HG02852 (cell line): Measurements from ENCODE around the gene HHAT.

Source experiments
- ATAC-seq: cut with Tn5 transposase; IDR thresholded peaks from one replicate; pipeline ENCODE4 v1.9.1; 2021; ENCODE audit warnings: mild to moderate bottlenecking, moderate library complexity; ENCODE audit not compliant: unreplicated experiment

Gene HHAT

GRCh38 chr1:210477328-210477924, 148.7 kb downstream of the HHAT start:
- ATAC-seq: no peak

DNA sequence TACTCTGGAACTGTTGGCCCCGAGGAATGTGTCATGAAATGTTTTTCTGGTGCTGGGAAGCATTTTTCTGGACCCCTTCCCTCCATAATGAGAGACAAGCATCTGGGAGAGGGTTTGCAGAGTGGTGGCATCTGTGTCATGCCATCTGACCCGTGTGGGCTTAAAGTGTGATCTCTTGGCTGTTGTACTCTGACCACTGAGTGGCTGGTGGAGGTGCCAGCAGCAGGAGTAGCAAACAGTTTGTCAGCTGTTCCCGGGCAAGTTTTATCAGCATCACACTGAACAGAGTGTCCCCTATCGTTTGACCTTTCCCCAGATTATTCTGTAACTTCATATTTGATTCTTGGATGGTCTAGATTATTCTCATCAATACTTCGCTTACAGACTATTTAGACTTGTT, 150.1 kb downstream of the HHAT start:
- no peak for ATAC-seq

DNA sequence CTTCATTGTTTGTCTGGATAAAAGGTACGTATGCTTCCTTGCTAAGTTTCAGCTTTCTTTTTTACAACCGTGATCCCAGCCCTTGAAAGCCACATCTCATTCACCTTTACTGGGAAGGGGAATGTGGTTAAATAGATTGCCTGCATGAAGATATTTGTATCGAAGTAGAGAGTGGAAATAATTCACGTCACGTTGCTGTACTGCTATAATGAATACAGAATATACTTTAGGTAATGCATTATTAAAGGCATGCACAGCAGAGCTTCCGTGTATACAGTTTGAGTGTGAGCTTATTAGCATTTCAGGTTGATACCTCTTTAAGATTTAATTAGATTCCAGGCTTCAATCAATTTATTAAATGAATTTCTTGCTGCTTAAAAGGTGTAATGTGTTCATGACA, 153.8 kb downstream of the HHAT start:
- ATAC-seq: no peak

DNA sequence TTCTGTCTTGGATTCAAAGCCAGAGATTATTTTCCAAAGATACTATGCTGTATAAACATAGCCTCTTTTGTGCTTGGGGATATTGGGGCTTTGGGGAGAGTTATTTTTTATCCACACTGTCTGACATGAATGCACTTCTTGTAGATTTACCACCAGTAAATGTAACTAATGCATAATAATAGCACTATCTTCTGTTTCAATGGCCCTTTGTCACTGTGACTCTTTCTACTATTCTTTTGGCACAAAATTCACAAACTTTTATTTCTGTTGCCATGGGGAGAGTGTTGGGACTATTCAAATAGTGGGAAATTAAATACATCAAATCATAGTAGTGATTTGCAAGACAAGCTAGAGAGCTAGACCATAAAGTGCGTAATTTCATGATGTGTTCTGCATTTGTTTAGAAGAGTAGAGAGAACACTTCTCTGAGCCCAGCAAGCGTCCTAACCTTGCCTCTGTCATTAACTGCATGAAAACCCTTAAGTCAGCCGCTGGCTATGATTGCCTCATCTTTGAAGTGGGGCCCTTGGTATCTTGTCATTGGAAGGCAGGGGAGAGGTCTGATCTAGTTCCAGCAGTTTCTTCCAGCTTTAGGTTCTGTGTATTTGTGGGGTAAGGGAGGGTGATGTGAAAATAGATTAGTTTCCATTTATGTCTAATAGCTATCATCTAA, 154.4 kb downstream of the HHAT start:
- ATAC-seq: no peak

- no peak for ATAC-seq
Observed at GRCh38 chr1:210483821-210484220, 155.1 kb downstream of the HHAT start.

DNA sequence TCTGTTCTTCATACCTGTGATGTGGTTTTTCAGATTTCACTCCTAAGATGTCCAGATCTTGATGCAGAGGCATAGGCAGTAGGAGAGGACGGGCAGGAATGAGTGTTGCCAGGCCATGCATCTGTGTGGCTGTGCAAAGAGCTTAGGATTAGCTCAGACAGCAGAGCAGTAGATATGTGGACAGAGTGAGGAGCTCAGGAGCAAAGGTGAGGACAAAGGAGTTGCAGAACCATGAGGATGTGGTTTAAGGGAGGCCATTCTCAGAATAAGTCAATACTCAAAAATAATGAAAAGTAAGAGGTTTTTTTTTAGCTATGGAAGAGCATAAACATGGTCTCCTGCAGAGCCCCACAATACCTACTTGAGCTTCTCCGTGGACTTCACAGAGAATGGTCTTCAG, 158.3 kb downstream of the HHAT start:
- no peak for ATAC-seq

DNA sequence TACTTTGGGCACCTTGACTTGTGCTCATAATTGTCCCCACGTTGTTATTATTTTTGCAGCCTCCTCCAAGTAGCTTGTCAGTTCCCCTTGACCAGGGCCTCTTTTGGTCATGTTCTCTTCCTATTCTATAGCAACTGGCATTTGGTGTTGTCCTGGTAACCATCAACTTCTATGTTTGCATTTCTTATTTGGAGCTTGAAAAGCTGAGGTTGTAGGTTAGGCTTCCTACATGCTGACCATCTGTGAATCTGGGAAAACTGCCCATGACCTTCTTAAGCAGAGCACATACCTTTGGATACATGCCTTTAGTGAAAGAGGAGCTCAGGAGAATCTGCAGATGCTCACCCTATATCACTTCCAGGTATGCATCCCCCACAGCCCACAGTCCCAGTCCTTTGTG, 160.8 kb downstream of the HHAT start:
- no peak for ATAC-seq

DNA sequence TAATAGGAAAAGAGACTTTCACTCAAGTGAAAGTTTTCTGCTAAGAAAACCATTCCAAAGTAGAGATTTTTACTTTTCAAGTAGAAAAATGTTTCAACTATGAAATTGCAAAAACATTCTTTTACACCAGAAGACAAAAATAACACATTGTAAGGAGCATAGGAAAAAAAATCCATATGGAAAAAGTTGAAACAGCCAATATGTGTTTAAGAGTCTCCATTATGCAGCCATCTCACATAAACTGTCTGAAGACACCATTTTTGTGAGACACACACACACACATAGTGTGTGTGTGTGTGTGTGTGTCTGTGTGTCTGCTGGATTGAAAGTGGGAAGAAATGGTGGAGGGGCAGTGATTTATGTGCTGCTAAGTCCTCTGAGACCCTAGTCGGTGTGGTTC, 162.1 kb downstream of the HHAT start:
- no peak for ATAC-seq

- no peak for ATAC-seq
Observed at GRCh38 chr1:210496063-210496462, 167.4 kb downstream of the HHAT start.

DNA sequence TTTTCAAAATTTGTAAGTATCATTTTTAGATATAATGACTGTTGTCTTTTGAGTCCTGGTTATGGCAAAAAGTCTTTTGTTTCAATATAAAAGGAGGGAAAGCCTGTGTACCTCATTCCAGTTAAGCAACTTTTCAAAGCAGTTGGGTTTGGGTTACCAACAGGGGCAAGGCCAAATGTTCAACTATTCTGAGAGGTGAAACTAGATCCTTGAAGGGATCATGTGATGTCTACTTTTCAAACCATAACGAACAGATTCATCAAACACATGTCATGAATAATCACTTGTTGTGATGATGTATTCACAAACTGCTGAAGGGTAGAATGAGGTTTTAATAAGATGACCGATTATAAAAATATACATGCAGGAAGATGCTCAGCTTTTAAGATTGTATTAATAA, 171.3 kb downstream of the HHAT start:
- ATAC-seq: no peak

DNA sequence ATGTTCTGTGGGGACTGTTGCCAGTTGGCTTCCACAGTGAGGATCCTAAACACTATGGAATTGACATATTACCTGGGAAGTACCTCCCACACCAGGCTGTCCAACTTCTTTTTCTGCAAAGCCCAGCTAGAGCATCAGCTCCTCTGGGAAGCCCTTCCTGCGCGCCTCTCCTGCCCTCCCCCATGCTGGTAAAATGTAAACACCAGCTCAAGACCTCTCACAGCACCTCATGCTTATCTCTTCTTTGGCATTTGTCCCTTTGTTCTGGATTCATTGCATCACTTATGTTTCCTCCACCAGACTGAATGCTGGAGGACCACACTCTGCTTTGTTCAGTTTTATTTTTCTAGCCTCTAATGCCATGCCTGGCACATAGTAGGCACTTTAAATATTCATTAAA, 172.1 kb downstream of the HHAT start:
- no peak for ATAC-seq

DNA sequence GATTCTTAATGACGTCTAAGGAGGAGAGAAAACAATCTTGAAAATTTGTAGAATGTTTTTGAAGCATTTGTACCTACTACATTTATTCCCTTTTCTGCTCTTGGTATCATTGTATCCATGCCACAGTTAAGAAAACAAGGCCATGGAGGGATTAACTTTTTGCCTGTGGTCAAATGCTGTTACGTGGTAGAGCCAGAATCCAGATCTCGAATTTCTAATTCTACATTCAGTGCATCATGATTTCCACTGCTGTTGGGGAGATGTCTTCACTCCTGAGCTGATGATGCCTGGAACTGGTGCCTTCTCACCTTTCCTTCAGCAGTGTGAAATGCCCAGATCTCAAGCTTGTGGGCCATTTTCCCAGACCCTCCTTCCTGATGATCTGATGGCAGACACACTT, 175.6 kb downstream of the HHAT start:
- no peak for ATAC-seq

GRCh38 chr1:210505601-210506496, 177.1 kb downstream of the HHAT start:
- ATAC-seq: no peak

GRCh38 chr1:210506689-210507088, 178.0 kb downstream of the HHAT start:
- no peak for ATAC-seq

- no peak for ATAC-seq
Observed at GRCh38 chr1:210516092-210516656, 187.5 kb downstream of the HHAT start.

GRCh38 chr1:210516697-210517459, 188.2 kb downstream of the HHAT start:
- no peak for ATAC-seq

DNA sequence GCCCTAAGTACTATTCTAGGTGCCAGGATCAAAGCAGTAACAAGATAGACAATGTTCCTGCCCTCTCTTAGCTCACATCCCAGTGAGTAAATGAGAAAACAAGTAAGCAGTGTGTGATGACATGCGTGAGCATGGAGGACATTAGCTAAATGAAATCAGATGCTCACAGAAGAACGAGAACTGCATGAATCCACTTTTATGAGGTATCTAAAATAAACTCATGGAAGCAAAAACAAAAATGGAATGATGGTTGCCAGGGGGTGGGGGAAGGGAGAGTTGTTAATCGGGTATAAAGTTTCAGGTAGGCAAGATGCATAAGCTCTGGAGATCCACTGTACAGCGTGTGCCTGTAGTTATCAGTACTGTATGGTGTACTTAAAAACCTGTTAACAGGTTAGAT, 195.1 kb downstream of the HHAT start:
- ATAC-seq: no peak

- ATAC-seq: no peak
Observed at GRCh38 chr1:210525716-210526454, 197.2 kb downstream of the HHAT start.

DNA sequence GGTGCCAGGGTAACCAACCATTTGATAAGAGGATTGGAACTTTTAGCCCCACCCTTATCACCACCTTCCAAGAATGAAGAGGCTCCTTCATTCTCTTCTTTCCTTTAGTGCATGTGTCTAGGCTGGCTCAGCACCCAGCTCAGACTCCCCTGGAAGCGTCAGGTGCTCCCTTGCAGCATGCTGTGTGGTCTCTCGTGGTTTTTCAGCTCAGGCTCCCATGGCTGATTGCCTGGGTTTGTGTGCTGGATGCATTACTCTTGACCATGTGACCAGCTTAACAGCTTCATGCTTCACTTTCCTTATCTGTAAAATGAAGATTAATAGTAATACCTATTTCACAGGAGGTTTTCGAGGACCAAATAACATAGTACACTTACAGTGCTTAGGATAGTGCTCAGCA, 198.4 kb downstream of the HHAT start:
- no peak for ATAC-seq
